ACHN (cell line): ENCODE data around the gene MS4A18.
A peak's percentile ranks its signal among the peaks of the same experiment; 100 is the strongest.

Experiments
- DNase-seq: peaks from one replicate; pipeline ENCODE4 v3.0.0-alpha.2; 2015
- in situ Hi-C: cut with HindIII; loops from 2 replicates; pipeline ENCODE4 v1.10.0; 2017; ENCODE audit warnings: low sequenced_read_pairs, low pct_ligation_motif_present, low pct_unique_long_range_greater_than_20kb

MS4A18 gene

GRCh38 chr11:60780774-60781173, 56.3 kb downstream of the MS4A18 start:
- in situ Hi-C loops = no loop called here
- no peak for DNase-seq

DNA sequence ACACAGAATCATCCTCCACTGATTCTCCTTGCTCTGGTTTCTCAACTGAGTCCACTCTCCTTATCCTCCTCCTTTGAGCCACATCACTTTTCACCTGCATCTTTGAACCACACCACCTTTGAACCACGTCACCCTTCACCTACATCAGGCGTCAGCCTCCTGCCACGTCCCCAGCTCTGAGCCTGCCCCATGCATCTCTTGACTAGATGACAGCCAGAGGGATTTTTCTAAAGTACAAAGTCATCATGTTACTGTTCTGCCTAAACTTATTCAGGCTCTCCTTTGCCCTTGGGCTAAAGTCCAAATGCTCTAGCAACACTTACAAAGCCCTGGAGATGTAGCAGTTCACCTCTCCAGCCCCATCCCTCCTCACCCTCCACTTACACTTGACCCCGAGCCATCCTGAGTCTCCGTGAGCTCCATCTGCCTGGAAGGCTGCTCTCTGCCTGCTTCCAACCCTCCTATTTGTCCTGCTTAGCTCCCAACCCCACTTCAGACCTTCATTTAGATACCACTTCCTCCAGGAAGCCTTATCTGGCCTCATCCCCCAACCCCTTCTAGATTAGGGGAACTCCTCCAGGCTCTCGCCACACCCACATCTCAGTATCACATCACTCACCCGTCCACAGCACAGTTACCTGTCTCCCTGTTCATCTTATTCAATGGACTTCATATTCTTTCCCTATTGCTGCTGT, 56.9 kb downstream of the MS4A18 start:
- in situ Hi-C loops = no loop called here
- no peak for DNase-seq

- no peak for DNase-seq
- in situ Hi-C loops = no loop called here
These were observed 57.4 kb downstream of the MS4A18 start for GRCh38 chr11:60781981-60782316.

GRCh38 chr11:60782393-60783140, 58.0 kb downstream of the MS4A18 start:
- in situ Hi-C loops = no loop called here
- no peak for DNase-seq

DNA sequence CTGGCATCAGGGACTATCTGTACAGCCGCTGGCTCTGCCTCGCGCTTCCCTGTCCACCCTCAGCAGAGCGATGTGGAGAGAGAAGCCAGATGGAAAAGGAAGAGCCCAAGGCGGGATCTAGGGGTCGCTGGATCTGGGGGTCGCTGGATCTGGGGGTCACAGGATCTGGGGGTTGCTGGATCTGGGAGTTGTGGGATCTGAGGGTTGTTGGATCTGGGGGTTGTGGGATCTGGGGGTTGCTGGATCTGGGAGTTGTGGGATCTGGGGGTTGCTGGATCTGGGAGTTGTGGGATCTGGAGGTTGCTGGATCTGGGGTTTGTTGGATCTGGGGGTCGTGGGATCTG, 58.6 kb downstream of the MS4A18 start:
- DNase-seq = no peak
- in situ Hi-C loops = no loop called here

- in situ Hi-C loops = no loop called here
These were observed 59.4 kb downstream of the MS4A18 start for GRCh38 chr11:60783911-60784310.

DNA sequence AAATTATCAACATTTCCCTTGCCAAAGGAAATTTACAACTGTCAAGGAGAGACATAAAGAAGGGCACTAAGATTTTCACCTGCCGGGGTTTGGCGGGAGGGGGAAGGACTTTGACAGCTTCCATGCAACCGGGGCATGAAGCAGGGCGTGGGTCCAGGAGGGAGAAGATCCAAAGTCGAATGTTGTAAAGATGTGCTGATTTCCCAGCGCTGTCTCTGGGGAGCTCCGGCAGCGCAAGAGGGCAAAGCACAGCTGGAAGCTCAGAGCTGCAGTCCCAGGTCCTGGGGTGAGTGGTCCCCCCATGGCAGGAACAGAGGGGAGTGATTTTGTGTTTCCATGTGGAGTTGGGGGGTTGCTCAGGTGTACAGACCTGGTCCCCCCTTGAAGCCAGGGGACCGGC, 60.6 kb downstream of the MS4A18 start, which contains the start of gene MS4A10:
Gene MS4A10 (plus strand): TSS at position 198 of the 400 bp plus-strand sequence. CDS start 5,003 bp downstream, outside the sequence.
- in situ Hi-C loops = no loop called here

More at GRCh38 chr11:60783911-60784310, 59.4 kb downstream of the MS4A18 start:
- no peak for DNase-seq

DNA sequence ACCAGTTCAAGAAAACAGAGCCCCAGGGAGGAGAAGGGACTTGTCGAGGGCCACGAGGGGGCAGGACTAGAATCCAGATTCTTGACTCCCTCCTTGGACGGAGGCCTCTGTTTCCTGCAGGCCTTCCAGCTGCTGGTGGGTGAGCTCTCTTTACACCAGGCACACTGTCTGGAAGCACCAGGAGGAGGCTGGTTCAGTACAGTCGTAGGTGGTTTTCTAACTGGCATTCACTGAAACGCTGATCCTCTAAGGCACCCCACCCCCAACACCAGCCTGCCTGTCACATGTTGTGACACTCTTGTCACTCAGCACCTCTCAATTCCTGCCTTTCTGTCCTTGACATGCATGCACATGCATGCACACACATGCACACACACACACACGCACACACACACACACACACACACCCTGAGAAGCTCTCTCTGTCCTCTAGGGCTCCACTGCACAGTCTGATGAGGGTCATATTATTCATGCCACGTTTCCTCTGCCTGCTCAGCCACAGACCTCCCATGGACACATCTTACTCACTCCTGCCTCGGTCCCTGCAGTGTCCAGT, 61.4 kb downstream of the MS4A18 start:
- DNase-seq = no peak
- in situ Hi-C loops = no loop called here

More for the DNA sequence above, 60.6 kb downstream of the MS4A18 start, which contains the start of gene MS4A10:
- no peak for DNase-seq

DNA sequence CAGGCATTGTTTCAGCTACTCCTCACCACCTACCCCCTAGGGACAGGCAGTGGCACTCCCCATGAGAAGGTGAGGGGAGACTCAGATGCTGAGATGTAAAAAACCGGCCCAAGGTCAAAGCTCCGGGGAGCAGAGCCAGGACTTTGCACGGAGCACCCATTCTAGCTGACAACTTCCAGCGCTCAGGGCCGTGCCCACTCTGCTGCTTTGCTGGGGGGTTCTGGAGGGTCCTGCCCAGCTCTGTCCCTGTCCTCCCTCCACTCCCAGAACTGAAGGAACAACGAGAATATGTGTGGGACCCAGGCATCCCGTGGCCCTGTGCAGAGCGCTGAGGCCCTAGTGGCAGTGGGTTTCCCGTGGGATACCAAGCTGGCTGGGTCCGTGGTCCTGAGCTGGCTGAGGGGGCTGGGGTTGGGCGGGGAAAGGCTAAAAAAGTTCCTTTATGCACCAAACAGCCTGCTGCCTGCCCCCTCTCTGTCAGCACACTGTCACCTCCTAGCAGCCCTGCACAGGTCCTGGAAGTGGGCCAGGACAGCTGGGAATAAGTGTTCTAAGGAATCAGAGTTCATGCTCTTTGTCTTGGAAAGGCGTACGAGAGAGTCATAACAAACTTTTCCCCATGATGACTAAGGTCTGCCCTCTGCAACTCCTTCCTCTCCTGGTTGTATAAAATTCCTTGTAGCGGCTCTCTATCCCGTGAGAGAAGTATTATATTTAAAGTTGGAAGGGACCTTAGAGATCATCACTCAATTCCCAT, 62.5 kb downstream of the MS4A18 start:
- in situ Hi-C loops = no loop called here
- DNase-seq = no peak

DNA sequence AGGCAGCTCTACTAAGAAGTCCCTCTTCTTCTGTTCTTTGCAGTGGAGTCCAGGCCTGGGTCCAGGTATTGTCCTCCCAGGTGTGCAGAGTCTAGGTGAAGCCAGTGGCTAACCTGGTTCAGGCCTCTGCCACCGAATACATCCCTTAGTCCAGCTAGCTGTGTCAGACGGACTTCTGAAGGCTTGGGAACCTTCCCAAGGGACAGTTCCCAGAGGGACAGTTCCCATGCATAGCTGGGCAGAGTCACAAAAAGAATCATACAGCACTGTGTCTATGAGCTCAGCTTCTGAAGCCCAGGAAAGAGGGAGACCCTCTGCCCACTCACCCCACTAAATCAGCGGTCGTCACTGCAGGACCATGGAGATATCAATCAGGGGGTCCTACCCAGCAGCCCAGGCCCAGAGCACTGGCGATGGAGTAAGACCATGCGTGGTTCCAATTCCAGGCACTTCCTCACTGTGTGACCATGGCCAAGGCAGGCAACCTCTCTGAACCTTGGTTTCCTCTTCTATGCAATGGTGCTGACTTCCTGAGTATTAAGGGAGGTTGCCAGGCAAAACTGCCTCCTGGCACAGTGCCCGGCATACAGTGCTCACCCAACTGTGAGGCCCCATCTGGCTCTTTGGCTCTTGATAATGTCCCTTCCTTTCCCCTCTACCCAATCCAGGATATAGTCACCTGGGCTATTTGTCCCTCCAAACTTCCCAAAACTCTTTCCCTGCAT, 64.0 kb downstream of the MS4A18 start:
- in situ Hi-C loops = no loop called here
- peak; percentile 15 for DNase-seq

DNA sequence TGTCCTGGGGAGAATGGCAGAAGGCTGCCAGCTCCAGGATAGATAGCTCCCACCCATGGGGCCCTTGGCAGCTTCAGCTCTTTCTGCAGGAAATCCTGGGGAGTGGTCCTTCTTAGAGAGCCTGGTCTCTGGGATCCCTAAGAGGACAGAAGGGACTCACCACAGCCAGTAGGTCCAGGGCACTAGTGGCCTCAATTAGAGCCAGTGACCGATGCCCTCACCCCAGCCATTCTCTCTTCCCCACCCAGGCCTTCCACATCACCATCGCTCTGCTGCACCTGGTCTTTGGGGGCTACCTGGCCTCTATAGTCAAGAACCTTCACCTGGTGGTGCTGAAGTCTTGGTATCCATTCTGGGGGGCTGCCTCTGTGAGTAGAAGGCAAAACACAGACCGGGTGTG, 66.2 kb downstream of the MS4A18 start:
- DNase-seq = no peak

DNA sequence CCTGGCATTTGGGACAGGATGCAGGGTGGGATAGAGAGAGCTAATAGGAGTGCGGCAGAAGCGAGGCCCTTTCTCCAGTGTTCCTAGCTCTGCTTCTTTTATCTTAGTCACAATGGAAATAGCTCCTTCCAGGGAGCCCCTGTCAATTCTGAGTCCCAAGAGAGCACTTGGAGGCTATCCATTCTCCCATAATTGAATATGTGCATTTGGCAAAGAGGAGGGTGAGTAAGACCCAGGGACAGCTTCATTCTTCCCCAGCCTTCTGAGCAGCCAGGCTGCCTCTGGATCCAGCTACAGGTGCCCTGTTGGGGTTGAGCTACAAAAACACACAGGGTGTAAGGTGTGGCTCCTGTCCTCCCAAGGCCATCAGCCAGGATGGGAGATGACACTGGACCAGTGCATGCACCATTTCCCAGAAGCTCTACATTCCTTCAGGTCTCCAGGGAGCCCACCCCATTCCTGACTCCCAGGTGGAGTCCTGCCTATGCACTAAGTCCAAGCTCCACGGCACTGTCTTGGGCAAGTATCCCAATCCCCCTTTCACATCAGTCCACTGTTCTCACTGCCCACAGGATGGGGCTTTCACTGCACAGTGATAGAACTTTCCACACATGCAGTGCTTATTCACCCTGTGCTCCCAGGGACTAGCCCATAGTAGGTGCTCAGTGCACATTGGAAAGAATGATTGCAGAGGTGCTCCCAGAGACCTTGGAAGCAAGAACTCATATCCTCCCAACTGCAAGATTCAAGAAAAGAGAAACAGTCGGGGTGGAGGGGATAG, 66.8 kb downstream of the MS4A18 start:
- DNase-seq = no peak
- in situ Hi-C loops = no loop called here

More for the DNA sequence above, 66.2 kb downstream of the MS4A18 start:
- in situ Hi-C loops = no loop called here

- in situ Hi-C loops = no loop called here
These were observed 68.0 kb downstream of the MS4A18 start for GRCh38 chr11:60792521-60792920.

More at GRCh38 chr11:60792521-60792920, 68.0 kb downstream of the MS4A18 start:
- no peak for DNase-seq
